Upper lobe of left lung (tissue), 6 donors: ENCODE measurements around the gene FEM1A. TPM values are rescaled to one million over a fixed set of nuclear protein-coding genes. Genes with fewer than 3 reads are reported as not detected.
"Not testable (repeated sequence)": the region's sequence is repeated elsewhere in the genome, so short reads cannot be mapped to it uniquely, and the experiment has no call there.

ENCODE experiments used
- ATAC-seq, 2 donors: fragments of 200-7000 bp; cut with Tn5 transposase; one replicate each; pipeline ENCODE4 v1.9.1; 2022; ENCODE audit warnings: mild to moderate bottlenecking in 2 of 2, moderate library complexity in 2 of 2; ENCODE audit not compliant: low FRiP score in 2 of 2
- DNase-seq, 2 donors: peaks; one replicate each; pipeline ENCODE4 v3.0.0-alpha.2; 2019 to 2020
- H3K27ac ChIP-seq, 4 donors: fragments of 200-600 bp; sonication (generic); one replicate each; pipeline ENCODE4 v1.5.1; 2016 to 2019
- H3K27me3 ChIP-seq, 4 donors: fragments of 200-600 bp; sonication (generic); one replicate each; pipeline ENCODE4 v1.5.1; 2017 to 2019
- H3K36me3 ChIP-seq, 4 donors: fragments of 200-600 bp; sonication (generic); one replicate each; pipeline ENCODE4 v1.5.1; 2016 to 2019
- H3K4me1 ChIP-seq, 4 donors: fragments of 200-600 bp; sonication (generic); one replicate each; pipeline ENCODE4 v1.5.1; 2018 to 2019
- H3K4me3 ChIP-seq, 4 donors: fragments of 200-600 bp; sonication (generic); one replicate each; pipeline ENCODE4 v1.5.1; 2017 to 2019; ENCODE audit warnings: mild to moderate bottlenecking in 2 of 4, moderate library complexity in 1 of 4
- H3K9me3 ChIP-seq, 4 donors: fragments of 200-600 bp; sonication (generic); one replicate each; pipeline ENCODE4 v1.5.1; 2018 to 2019
- EP300 ChIP-seq, 4 donors: sonication (generic); formaldehyde crosslinking; IDR thresholded peaks; one replicate each; pipeline ENCODE4 v1.5.1; 2017; ENCODE audit warnings: antibody characterized with exemption in 4 of 4, control low read depth in 2 of 4
- POLR2A ChIP-seq, 4 donors: fragments of 450-650 bp; IDR thresholded peaks; one replicate each; pipeline ENCODE4 v1.5.1; 2016 to 2017; ENCODE audit warnings: antibody characterized with exemption in 4 of 4, mild to moderate bottlenecking in 2 of 4
- POLR2AphosphoS5 ChIP-seq, 2 donors: sonication (generic); formaldehyde crosslinking; IDR thresholded peaks; one replicate each; pipeline ENCODE4 v1.5.1; 2017; ENCODE audit warnings: antibody characterized with exemption in 2 of 2
- WGBS, 2 donors: methylation state at CpG; one replicate each; pipeline ENCODE4 v1.1.5; 2017 to 2018; 5-methylcytosine and 5-hydroxymethylcytosine counted together
- total RNA-seq, 6 donors: library from RNA; depleted of rRNA in 4 of 6; stranded (reverse); fragments of >200 nt in 4 of 6; gene quantifications; one replicate each; pipeline versions ENCODE4 v1.1.0 to v1.2.1, GENCODE V29; 2016 to 2021
- TF ChIP-seq, protein P1 (sequence below), 6 experiments: fragments of 450-650 bp in 4 of 6; fragments of 200-600 bp in 2 of 6; sonication (generic) in 2 of 6; IDR thresholded peaks; one replicate each; pipeline ENCODE4 v1.5.1; 2016 to 2019; ENCODE audit warnings: antibody characterized with exemption in 6 of 6
- donor health status: DM: no; HTN: no; CAD: no; lungs with moderate emphysema.
- donor health status: DM: no; HTN: yes; CAD: no; lungs with severe emphysema.

The FEM1A gene
- total RNA-seq, 6 donors from 2014 or later = 15.6 to 22.2 (median 16.0) TPM

DNA sequence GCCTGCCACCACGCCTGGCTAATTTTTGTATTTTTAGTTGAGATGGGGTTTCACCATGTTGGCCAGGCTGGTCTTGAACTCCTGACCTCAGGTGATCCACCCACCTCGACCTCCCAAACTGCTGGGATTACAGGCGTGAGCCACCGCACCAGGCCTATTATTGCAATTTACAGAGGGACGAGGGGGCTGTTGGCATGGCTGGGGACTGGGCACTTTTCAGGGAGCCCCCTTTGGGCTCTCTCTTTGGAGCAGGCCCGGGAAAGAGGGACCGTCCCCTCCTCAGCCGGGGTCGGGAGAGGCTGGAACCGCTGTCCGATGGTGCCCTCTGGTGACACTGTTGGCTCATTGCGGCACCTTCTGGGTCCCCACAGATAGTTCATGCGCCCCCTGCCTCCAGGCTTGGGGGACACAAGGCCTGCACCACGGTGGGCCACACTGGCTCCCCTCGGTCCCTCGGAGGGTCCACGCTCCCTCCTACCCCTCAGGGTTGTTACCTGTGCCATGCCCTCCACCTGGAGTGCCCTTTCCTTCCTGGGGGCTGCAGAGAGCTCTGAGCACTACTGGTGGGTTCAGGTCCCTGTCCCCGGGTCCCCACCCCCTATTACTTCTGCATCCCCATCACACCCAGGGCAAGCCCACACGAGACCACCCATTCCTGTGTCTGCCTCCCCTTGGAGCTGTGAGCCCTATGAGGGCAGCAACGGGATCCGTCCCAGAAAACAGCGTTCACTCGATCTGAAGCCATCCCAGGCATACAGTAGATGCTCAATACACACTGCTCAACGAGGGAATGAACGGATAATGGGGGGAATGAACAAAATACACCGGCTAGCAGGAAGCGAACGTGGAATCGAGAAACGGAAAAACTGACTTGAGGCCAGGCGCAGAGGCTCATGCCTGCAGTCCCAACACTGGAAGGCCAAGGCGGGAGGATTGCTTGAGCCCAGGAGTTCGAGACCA lies 12.5 kb downstream of the FEM1A start:
- peak; percentile 54 to 62 for DNase-seq
- no peaks in the 10 kb centered on the region for H3K27me3 ChIP-seq
- 47 to 65% methylated on average over 22 to 33 of the region's 33 CpGs for WGBS, 2 donors
- no peaks in the 10 kb centered on the region for H3K9me3 ChIP-seq
- H3K4me1 ChIP-seq = peaks cover 4 to 14% (median 13%) of the 10 kb centered on the region in 4 donors
- TF ChIP-seq EP300 (IDR thresholded peaks at IDR 0.05) (no peak), POLR2AphosphoS5 (IDR thresholded peaks at IDR 0.05) (no peak), POLR2A (IDR thresholded peaks at IDR 0.05) (no peak)
- TF ChIP-seq, protein P1, sequence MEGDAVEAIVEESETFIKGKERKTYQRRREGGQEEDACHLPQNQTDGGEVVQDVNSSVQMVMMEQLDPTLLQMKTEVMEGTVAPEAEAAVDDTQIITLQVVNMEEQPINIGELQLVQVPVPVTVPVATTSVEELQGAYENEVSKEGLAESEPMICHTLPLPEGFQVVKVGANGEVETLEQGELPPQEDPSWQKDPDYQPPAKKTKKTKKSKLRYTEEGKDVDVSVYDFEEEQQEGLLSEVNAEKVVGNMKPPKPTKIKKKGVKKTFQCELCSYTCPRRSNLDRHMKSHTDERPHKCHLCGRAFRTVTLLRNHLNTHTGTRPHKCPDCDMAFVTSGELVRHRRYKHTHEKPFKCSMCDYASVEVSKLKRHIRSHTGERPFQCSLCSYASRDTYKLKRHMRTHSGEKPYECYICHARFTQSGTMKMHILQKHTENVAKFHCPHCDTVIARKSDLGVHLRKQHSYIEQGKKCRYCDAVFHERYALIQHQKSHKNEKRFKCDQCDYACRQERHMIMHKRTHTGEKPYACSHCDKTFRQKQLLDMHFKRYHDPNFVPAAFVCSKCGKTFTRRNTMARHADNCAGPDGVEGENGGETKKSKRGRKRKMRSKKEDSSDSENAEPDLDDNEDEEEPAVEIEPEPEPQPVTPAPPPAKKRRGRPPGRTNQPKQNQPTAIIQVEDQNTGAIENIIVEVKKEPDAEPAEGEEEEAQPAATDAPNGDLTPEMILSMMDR (IDR thresholded peaks at IDR 0.05) = peak; percentile 62 to 87 (median 70)
- ATAC-seq = peak; percentile 43 to 78
- no peak overlapping the region for H3K4me3 ChIP-seq
- no peak overlapping the region for H3K27ac ChIP-seq
- peaks cover 0 to 3% (median 0%) of the 10 kb centered on the region in 4 donors for H3K36me3 ChIP-seq

DNA sequence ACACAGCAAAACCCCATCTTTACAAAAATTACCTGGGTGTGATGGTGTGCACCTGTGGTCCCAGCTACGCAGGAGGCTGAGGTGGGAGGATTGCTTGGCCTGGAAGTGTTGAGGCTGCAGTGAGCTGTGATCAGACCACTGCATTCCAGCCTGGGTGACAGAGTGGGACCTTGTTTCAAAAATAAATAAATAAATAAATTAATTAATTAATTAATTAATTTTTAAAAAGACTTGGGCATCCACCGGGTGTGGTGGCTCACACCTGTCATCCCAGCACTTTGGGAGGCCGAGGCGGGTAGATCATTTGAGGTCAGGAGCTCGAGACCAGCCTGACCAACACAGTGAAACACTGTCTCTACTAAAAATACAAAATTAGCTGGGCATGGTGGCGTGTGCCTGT lies 13.6 kb downstream of the FEM1A start:
- not testable (repeated sequence) for ATAC-seq, H3K27me3 ChIP-seq, DNase-seq, H3K9me3 ChIP-seq, H3K27ac ChIP-seq, H3K4me3 ChIP-seq, H3K36me3 ChIP-seq
- H3K4me1 ChIP-seq = peaks cover 7 to 24% (median 18%) of the 10 kb centered on the region in 4 donors
- 87 to 92% methylated on average over 6 of the region's 6 CpGs for WGBS, 2 donors

DNA sequence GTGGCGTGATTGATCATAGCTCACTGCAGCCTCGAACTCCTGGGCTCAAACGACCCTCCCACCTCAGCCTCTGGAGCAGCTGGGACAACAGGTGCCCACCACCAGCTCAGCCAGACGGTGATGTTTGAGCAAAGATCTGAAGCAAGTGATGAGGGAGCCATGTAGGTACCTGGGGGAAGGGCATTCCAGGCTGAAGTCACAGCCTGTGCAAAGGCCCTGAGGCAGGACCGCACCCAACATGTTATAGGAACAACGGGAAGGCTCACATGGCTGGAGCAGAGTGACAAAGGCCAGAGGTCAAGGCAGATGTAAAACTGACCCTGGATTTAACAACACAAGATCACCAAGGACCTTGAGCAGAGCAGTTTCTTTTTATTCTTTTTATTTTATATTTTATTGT lies 14.8 kb downstream of the FEM1A start:
- Histone ChIP-seq H3K9me3 (no peaks in the 10 kb centered on the region), H3K4me3 (no peak overlapping the region), H3K27me3 (no peaks in the 10 kb centered on the region), H3K27ac (no peak overlapping the region), H3K36me3 (no peaks in the 10 kb centered on the region), H3K4me1 (peaks cover 7 to 24% (median 13%) of the 10 kb centered on the region in 4 donors)
- 85 to 87% methylated on average over 3 to 6 of the region's 6 CpGs for WGBS, 2 donors
- ATAC-seq = no peak
- no peak for TF ChIP-seq POLR2AphosphoS5 (IDR thresholded peaks at IDR 0.05)
- TF ChIP-seq, protein P1 (IDR thresholded peaks at IDR 0.05) = no peak
- no peak for TF ChIP-seq POLR2A (IDR thresholded peaks at IDR 0.05)
- no peak for TF ChIP-seq EP300 (IDR thresholded peaks at IDR 0.05)
- no peak for DNase-seq

DNA sequence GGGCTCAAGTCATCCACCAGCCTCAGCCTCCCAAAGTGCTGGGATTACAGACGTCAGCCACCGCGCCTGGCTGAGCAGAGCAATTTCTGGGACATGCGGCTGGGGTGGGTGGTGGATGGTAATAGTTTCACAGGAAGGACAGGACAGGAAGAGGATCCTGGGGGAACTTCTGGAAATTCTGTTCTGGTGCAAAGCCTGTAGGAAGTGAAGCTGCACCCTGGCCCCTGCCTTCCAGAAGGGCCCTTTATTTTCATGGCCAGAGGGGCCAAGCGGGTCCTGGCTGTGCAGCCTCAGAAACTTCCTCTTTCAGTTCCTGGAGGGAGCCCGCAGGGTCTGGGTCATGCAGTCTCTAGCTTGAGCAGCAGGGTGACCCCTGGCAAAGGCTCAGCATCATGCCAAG lies 15.7 kb downstream of the FEM1A start:
- Histone ChIP-seq H3K27ac (peak overlapping the region in 3 of 4 donors; percentile 26 to 44 (median 30)), H3K36me3 (no peaks in the 10 kb centered on the region), H3K4me3 (no peak overlapping the region), H3K27me3 (no peaks in the 10 kb centered on the region), H3K9me3 (no peaks in the 10 kb centered on the region), H3K4me1 (peaks cover 11 to 27% (median 19%) of the 10 kb centered on the region in 4 donors)
- TF ChIP-seq, protein P1 (IDR thresholded peaks at IDR 0.05) = no peak
- TF ChIP-seq POLR2AphosphoS5 (IDR thresholded peaks at IDR 0.05) (no peak), EP300 (IDR thresholded peaks at IDR 0.05) (no peak), POLR2A (IDR thresholded peaks at IDR 0.05) (no peak)
- DNase-seq = peak in 1 of 2 donors; percentile 66
- 69 to 70% methylated on average over 5 to 6 of the region's 6 CpGs for WGBS, 2 donors
- peak in 1 of 2 donors; percentile 63 for ATAC-seq

DNA sequence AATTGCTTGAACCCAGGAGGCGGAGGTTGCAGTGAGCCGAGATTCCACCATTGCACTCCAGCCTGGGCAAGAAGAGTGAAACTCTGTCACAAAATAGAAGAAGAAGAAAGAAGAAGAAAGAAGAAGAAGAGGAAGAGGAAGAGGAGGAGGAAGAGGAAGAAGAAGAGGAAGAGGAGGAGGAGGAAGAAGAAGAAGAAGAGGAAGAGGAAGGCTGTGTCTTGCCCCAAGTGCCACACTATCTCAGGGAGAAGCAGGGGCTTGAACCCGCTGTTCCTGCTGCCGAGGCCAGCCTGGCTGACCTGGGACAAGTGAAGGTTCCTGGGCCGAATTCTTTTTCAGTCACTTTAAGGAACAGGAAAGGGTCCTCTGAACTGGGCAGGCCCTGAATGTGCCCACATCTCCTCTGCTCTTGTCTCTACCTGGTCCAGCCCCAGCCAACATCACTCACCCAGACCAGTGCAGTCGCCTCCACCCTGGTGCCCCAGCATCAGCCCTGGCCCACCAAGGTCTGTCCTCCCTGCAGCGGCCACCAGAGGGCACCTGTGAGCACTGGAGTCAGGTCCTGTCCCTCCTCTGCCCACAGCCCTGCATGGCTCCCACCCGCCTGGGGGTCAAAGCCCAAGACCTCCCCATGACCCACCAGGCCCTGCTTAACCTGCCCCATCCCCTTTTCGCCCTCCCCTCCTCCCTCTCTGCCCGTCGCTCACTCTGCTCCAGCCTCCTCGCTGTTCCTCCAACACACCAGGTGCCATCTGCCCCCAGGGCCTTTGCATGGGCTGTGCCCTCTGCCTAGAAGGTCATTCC lies 20.0 kb downstream of the FEM1A start:
- Histone ChIP-seq H3K27me3 (no peaks in the 10 kb centered on the region), H3K4me1 (peaks cover 32 to 55% (median 43%) of the 10 kb centered on the region in 4 donors), H3K36me3 (peaks cover 0 to 5% (median 4%) of the 10 kb centered on the region in 4 donors), H3K9me3 (no peaks in the 10 kb centered on the region), H3K4me3 (no peak overlapping the region), H3K27ac (peak overlapping the region; percentile 86 to 87 (median 87))
- ATAC-seq (peak; percentile 74 to 79), DNase-seq (peak; percentile 85 to 93)
- TF ChIP-seq, protein P1 (IDR thresholded peaks at IDR 0.05) = peak; percentile 90 to 95 (median 92)
- TF ChIP-seq POLR2AphosphoS5 (IDR thresholded peaks at IDR 0.05) = no peak
- 66 to 71% methylated on average over 11 to 12 of the region's 12 CpGs for WGBS, 2 donors
